Measurements from ENCODE around the gene S1PR4. TPM values are rescaled to one million over a fixed set of nuclear protein-coding genes. Genes with fewer than 3 reads are reported as not detected.
A peak's percentile ranks its signal among the peaks of the same experiment; 100 is the strongest.

Gene S1PR4, protein sequence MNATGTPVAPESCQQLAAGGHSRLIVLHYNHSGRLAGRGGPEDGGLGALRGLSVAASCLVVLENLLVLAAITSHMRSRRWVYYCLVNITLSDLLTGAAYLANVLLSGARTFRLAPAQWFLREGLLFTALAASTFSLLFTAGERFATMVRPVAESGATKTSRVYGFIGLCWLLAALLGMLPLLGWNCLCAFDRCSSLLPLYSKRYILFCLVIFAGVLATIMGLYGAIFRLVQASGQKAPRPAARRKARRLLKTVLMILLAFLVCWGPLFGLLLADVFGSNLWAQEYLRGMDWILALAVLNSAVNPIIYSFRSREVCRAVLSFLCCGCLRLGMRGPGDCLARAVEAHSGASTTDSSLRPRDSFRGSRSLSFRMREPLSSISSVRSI
- 22.3 TPM for total RNA-seq
- long read RNA-seq, transcript S1PR4-201 (1 exons, 1,565 nt): major isoform, 56 of 57 reads
- long read RNA-seq, partial matches to known transcripts: 0 of 57 reads
- long read RNA-seq, other reads (novel, unspliced or antisense): 1 of 57 reads

DNA sequence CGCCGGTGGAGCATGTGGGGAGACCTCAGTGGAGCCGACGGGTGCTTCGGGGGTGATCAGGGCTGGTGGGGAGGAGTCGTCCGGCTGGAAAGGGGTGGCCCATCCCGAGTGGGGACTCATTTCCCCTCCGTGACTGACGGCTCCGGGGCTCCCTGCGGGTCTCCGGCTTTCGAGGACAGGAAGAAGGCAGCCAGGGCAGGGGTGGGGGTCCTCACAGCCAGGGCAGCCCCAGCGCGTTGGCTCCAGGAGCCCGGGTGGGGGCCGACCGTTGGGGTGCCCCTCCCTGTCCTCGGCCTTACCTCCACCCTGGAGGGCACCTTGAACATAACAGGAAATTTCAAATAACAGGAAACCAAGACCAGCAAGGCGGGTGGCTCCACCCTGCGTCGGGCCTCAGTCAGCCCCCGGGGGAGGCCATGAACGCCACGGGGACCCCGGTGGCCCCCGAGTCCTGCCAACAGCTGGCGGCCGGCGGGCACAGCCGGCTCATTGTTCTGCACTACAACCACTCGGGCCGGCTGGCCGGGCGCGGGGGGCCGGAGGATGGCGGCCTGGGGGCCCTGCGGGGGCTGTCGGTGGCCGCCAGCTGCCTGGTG is at the start of gene S1PR4:
TSS of gene S1PR4 (plus strand) at position 393 of the 596 bp plus-strand sequence. CDS start at position 417, 24 bp downstream.
- Histone ChIP-seq H3K36me3 (no peaks in the 10 kb centered on the region), H3K4me1 (peaks cover 14% of the 10 kb centered on the region), H3K9me3 (no peaks in the 10 kb centered on the region), H3K4me3 (peak within 1 kb of the TSS; percentile 51), H3K27me3 (no peaks in the 10 kb centered on the region), H3K27ac (peak within 1 kb of the TSS; percentile 83)
- ATAC-seq (peak; percentile 48), DNase-seq (peak; percentile 77)
- TF ChIP-seq, protein P1, sequence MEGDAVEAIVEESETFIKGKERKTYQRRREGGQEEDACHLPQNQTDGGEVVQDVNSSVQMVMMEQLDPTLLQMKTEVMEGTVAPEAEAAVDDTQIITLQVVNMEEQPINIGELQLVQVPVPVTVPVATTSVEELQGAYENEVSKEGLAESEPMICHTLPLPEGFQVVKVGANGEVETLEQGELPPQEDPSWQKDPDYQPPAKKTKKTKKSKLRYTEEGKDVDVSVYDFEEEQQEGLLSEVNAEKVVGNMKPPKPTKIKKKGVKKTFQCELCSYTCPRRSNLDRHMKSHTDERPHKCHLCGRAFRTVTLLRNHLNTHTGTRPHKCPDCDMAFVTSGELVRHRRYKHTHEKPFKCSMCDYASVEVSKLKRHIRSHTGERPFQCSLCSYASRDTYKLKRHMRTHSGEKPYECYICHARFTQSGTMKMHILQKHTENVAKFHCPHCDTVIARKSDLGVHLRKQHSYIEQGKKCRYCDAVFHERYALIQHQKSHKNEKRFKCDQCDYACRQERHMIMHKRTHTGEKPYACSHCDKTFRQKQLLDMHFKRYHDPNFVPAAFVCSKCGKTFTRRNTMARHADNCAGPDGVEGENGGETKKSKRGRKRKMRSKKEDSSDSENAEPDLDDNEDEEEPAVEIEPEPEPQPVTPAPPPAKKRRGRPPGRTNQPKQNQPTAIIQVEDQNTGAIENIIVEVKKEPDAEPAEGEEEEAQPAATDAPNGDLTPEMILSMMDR (IDR thresholded peaks at IDR 0.05): no peak
- intact Hi-C loops (cut with DNase I): no loop called here

DNA sequence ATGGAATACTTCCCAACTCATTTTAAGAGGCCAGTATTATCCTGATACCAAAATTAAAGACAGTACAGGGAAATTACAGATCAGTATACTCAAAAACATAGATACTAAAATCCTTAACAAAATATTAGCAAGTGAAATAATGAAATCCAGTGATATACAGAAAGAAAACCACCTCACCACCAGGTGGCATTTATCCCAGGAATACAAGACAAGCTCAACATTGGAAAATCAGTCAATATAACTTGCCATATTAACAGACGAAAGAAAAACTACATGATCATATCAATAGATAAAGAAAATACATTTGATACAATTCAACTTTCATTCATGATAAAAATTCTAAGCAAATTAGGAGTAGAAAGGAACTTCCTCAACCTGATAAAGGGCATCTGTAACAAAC is 49.5 kb upstream of the S1PR4 start:
- no peak for DNase-seq
- intact Hi-C loops (cut with DNase I): loop anchor here (5.0 kb wide), 1 partner anchor 33 kb away; no protein-coding TSS in a partner anchor
- H3K4me3 ChIP-seq: no peak overlapping the region
- H3K36me3 ChIP-seq: no peaks in the 10 kb centered on the region
- H3K9me3 ChIP-seq: no peaks in the 10 kb centered on the region
- H3K4me1 ChIP-seq: peaks cover 10% of the 10 kb centered on the region
- TF ChIP-seq, protein P1 (IDR thresholded peaks at IDR 0.05): peak; percentile 57
- H3K27ac ChIP-seq: no peak overlapping the region
- ATAC-seq: no peak
- H3K27me3 ChIP-seq: no peaks in the 10 kb centered on the region

DNA sequence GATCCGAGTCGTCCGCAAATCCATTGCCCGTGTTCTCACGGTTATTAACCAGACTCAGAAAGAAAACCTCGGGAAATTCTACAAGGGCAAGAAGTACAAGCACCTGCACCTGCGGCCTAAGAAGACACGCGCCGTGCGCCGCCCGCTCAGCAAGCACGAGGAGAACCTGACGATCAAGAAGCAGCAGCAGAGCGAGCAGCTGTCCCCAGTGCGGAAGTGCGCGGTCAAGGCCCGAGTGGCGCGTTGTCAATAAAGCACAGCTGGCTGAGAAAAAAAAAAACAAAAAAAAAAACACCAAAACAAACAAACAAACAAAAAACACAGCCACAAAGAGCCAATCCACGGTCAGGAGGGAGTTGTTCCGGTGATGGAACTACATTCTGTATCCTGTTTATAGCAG is 47.4 kb upstream of the S1PR4 start:
- ATAC-seq: no peak
- no peak overlapping the region for H3K4me3 ChIP-seq
- intact Hi-C loops (cut with DNase I): no loop called here
- H3K27me3 ChIP-seq: no peaks in the 10 kb centered on the region
- no peaks in the 10 kb centered on the region for H3K36me3 ChIP-seq
- TF ChIP-seq, protein P1 (IDR thresholded peaks at IDR 0.05): no peak
- H3K9me3 ChIP-seq: no peaks in the 10 kb centered on the region
- no peak overlapping the region for H3K27ac ChIP-seq
- peaks cover 7% of the 10 kb centered on the region for H3K4me1 ChIP-seq
- DNase-seq: no peak

DNA sequence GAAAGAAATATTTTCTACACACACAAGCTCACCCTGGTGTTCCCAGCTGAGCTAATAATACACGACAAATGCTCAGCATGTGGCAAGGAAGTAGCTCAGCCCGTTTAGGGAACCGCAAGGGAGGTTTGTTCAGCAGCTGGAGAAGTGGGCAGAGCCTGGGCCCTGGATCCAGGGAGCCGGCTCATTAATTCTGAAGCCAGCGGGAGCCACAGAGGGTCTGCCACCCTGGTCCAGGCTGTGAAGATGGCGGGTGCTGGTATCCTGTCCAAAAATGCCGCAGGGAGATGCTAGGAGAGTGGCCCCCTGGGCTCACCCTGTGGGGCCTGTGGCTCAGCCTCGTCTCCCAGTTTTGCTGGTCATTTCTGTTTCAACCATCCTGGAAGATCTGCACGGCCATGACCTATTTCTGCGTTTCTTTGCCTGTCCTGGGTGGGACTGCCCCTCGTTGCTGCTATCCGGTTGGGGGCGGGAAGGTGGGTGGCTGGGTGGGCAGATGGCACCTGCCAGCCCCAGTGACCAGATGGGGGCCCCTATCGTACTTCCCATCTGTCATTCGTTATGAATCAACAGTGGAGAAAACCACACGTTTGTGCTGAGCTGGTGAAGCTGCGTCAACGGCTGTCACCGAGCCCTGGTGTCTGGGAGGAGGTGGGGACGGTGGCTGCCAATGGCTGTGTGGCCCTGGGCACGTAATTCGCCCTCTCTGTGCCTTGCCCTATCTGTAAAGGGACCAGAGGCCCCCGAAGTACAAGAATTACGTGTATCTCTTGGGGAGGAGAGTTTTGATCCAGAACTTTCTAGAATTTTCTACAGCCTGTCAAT is 45.4 kb upstream of the S1PR4 start:
- Histone ChIP-seq H3K9me3 (no peaks in the 10 kb centered on the region), H3K27ac (peak overlapping the region; percentile 71), H3K27me3 (no peaks in the 10 kb centered on the region), H3K4me3 (no peak overlapping the region), H3K36me3 (no peaks in the 10 kb centered on the region), H3K4me1 (peaks cover 12% of the 10 kb centered on the region)
- TF ChIP-seq, protein P1 (IDR thresholded peaks at IDR 0.05): no peak
- ATAC-seq: peak; percentile 72
- DNase-seq: peak; percentile 74
- intact Hi-C loops (cut with DNase I): no loop called here

DNA sequence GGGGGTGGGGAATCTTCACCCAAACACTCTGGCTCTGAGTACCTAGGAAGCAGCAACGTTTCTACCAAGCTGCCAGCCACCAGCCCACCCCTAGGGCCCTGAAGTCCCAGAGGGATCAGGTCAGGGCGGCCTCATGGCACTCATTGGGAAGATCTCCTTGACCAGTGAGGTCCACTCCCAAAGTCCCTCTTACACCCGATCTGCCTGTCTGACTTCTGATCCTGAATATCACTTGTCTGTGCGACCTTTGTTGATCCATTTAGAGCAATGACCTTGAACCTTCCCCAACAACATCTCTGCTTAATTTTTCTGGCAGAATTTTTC is 44.8 kb upstream of the S1PR4 start:
- DNase-seq: no peak
- H3K27ac ChIP-seq: peak overlapping the region; percentile 71
- H3K9me3 ChIP-seq: no peaks in the 10 kb centered on the region
- H3K4me3 ChIP-seq: no peak overlapping the region
- ATAC-seq: no peak
- H3K36me3 ChIP-seq: no peaks in the 10 kb centered on the region
- TF ChIP-seq, protein P1 (IDR thresholded peaks at IDR 0.05): no peak
- H3K27me3 ChIP-seq: no peaks in the 10 kb centered on the region
- intact Hi-C loops (cut with DNase I): no loop called here
- peaks cover 12% of the 10 kb centered on the region for H3K4me1 ChIP-seq
